Measurements from ENCODE around the gene TVP23A. TPM values are rescaled to one million over a fixed set of nuclear protein-coding genes. Genes with fewer than 3 reads are reported as not detected.

Gene TVP23A
- total RNA-seq, 1 donor from 2014 or later = 0.24 TPM

DNA sequence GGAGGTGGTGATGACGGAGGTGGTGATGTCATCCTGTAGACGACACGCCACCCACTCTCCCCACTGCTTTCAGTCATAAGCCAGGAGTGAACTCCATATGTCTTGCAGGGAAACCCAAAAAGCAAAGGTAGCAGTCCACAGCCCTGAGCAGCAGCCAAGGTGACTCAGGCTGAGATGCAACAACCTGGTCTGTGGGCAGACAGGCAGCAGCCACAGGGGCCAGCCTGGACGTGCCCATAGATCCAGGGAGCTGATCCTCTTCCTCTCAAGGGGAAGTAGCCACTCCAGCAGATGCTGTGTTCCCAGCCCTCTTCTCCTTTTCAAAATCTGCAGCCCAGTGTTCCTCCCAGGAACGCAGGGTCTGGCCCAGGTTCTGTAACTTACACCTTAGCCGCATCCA is 41.1 kb upstream of the TVP23A start:
- Histone ChIP-seq H3K27ac (no peak overlapping the region), H3K4me1 (peaks cover 11% of the 10 kb centered on the region), H3K36me3 (no peaks in the 10 kb centered on the region), H3K9me3 (no peaks in the 10 kb centered on the region), H3K27me3 (ENCODE audit: low read depth) (no peaks in the 10 kb centered on the region), H3K4me3 (no peak overlapping the region)
- no peak for DNase-seq
- peak in 1 of 2 donors; percentile 26 for ATAC-seq
- intact Hi-C loops (cut with DNase I) = no loop called here
- TF ChIP-seq, protein P1, sequence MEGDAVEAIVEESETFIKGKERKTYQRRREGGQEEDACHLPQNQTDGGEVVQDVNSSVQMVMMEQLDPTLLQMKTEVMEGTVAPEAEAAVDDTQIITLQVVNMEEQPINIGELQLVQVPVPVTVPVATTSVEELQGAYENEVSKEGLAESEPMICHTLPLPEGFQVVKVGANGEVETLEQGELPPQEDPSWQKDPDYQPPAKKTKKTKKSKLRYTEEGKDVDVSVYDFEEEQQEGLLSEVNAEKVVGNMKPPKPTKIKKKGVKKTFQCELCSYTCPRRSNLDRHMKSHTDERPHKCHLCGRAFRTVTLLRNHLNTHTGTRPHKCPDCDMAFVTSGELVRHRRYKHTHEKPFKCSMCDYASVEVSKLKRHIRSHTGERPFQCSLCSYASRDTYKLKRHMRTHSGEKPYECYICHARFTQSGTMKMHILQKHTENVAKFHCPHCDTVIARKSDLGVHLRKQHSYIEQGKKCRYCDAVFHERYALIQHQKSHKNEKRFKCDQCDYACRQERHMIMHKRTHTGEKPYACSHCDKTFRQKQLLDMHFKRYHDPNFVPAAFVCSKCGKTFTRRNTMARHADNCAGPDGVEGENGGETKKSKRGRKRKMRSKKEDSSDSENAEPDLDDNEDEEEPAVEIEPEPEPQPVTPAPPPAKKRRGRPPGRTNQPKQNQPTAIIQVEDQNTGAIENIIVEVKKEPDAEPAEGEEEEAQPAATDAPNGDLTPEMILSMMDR (IDR thresholded peaks at IDR 0.05) = no peak

DNA sequence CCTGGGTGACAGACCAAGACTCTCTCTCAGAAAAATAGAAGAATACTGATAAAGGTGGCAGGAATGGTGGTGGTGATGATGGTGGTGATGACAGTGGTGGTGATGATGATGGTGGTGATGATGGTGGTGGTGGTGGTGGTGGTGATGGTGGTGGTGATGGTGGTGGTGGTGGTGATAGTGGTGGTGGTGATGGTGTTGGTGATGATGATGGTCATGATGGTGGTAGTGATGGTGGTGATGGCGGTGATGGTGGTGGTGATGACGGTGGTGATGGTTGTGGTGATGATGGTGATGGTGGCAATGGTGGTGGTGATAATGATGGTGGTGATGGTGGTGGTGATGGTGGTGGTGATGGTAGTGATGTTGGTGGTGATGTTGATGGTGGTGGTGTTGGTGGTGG is 40.4 kb upstream of the TVP23A start:
- Histone ChIP-seq H3K9me3 (no peaks in the 10 kb centered on the region), H3K4me1 (peaks cover 11% of the 10 kb centered on the region), H3K4me3 (no peak overlapping the region), H3K27me3 (ENCODE audit: low read depth) (no peaks in the 10 kb centered on the region), H3K36me3 (no peaks in the 10 kb centered on the region), H3K27ac (no peak overlapping the region)
- DNase-seq = no peak
- ATAC-seq = no peak
- TF ChIP-seq, protein P1 (IDR thresholded peaks at IDR 0.05) = no peak
- intact Hi-C loops (cut with DNase I) = no loop called here

DNA sequence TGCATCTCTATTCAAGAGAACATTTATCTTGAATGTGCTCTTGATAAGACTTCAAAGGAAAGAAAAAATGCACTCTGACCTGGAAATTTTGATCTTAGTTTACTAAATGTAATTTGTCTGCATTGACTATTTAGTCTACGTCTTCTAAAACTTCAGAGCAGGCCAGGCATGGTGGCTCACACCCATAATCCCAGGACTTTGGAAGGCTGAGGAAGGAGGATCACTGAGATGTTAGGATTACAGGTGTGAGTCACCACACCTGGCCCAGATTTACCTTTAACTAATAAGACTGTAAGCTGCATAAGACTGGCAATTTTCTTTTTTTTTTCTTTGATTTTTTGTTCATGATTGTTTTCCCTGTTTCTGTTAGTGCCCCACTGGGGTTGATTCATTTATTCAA is 39.6 kb upstream of the TVP23A start:
- DNase-seq = no peak

DNA sequence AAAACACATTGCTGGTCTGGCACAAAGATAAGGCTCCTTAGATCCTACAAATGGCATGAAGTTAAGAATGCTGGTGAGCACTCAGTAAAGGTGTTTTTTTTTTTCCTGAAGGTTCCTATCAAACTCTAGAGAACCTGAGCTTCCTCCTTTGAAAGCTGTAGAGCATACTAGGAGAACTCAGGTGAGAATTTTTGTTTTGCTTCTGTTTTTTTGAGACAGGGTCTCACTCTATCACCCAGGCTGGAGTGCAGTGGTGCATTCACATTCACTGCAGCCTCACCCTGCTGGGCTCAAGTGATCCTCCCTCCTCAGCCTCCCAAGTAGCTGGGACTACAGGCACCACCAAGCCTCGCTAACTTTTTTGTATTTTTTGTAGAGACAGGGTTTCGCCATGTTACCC is 37.4 kb upstream of the TVP23A start:
- TF ChIP-seq, protein P1 (IDR thresholded peaks at IDR 0.05) = no peak
- DNase-seq = no peak
- intact Hi-C loops (cut with DNase I) = no loop called here
- H3K36me3 ChIP-seq = no peaks in the 10 kb centered on the region
- no peaks in the 10 kb centered on the region for H3K27me3 ChIP-seq (ENCODE audit: low read depth)
- H3K4me3 ChIP-seq = no peak overlapping the region
- peaks cover 13% of the 10 kb centered on the region for H3K4me1 ChIP-seq
- ATAC-seq = no peak
- no peaks in the 10 kb centered on the region for H3K9me3 ChIP-seq
- no peak overlapping the region for H3K27ac ChIP-seq

More for the DNA sequence above, 39.6 kb upstream of the TVP23A start:
- intact Hi-C loops (cut with DNase I) = no loop called here
- Histone ChIP-seq H3K4me3 (no peak overlapping the region), H3K27ac (no peak overlapping the region), H3K9me3 (no peaks in the 10 kb centered on the region), H3K36me3 (no peaks in the 10 kb centered on the region), H3K4me1 (peaks cover 11% of the 10 kb centered on the region), H3K27me3 (ENCODE audit: low read depth) (no peaks in the 10 kb centered on the region)
- TF ChIP-seq, protein P1 (IDR thresholded peaks at IDR 0.05) = no peak
- ATAC-seq = no peak

DNA sequence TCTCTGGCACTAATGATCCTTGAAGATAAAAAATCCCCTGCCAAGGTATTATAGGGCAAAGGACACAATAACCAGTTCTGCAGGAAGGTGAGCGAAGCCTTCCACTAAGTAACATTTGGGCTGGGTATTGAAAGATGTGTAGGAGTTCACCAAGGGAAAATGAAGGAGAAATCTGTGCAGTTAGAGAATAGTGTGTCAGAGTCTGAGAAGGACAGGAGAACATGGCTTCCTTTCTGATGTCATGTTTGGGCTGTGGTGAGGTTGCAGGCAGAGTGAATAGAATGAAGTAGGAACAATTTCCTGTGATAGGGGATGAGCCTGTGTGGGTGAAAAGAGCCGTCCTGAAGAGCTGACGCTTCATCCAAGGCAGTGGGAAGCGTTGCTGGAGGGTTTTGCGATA is 34.4 kb upstream of the TVP23A start:
- H3K4me3 ChIP-seq = no peak overlapping the region
- TF ChIP-seq, protein P1 (IDR thresholded peaks at IDR 0.05) = no peak
- peaks cover 13% of the 10 kb centered on the region for H3K4me1 ChIP-seq
- no peaks in the 10 kb centered on the region for H3K27me3 ChIP-seq (ENCODE audit: low read depth)
- DNase-seq = no peak
- intact Hi-C loops (cut with DNase I) = no loop called here
- no peaks in the 10 kb centered on the region for H3K9me3 ChIP-seq
- no peaks in the 10 kb centered on the region for H3K36me3 ChIP-seq
- no peak overlapping the region for H3K27ac ChIP-seq
- no peak for ATAC-seq

DNA sequence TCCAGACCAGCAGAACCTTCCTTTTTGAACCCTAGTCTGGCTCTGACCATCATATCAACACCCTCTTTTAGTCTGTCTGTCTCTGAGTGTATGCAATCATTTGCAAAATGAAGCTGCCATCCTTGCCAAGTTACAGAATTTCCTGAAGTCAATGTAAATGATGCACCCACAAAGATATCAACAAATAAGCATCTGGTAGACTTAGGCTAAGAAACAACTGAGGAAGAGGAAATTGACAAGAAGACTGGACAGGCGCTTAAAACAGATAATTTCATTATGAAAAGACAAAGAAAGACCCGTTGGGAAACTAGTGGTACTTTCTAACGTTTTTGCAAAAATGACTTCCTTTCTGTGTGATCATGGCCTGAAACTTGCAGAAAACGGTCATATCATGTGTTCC is 33.7 kb upstream of the TVP23A start:
- Histone ChIP-seq H3K4me1 (peaks cover 13% of the 10 kb centered on the region), H3K9me3 (no peaks in the 10 kb centered on the region), H3K4me3 (no peak overlapping the region), H3K36me3 (no peaks in the 10 kb centered on the region), H3K27me3 (ENCODE audit: low read depth) (no peaks in the 10 kb centered on the region), H3K27ac (no peak overlapping the region)
- ATAC-seq = no peak
- DNase-seq = no peak
- intact Hi-C loops (cut with DNase I) = no loop called here
- TF ChIP-seq, protein P1 (IDR thresholded peaks at IDR 0.05) = no peak

Measured in lower lobe of right lung (tissue), 2 donors.